CMK (cell line): ENCODE results near the gene TMX1.

ENCODE experiments used
- DNase-seq: peaks from one replicate; pipeline ENCODE4 v3.0.0-alpha.2; 2010; ENCODE audit warnings: low read depth

The TMX1 gene

GRCh38 chr14:51293149-51293911 lies 53.3 kb downstream of the TMX1 start:
- no peak for DNase-seq

- DNase-seq, result no peak
Measured at GRCh38 chr14:51293912-51294389, 53.9 kb downstream of the TMX1 start.

GRCh38 chr14:51294951-51295525 lies 55.0 kb downstream of the TMX1 start:
- no peak for DNase-seq

DNA sequence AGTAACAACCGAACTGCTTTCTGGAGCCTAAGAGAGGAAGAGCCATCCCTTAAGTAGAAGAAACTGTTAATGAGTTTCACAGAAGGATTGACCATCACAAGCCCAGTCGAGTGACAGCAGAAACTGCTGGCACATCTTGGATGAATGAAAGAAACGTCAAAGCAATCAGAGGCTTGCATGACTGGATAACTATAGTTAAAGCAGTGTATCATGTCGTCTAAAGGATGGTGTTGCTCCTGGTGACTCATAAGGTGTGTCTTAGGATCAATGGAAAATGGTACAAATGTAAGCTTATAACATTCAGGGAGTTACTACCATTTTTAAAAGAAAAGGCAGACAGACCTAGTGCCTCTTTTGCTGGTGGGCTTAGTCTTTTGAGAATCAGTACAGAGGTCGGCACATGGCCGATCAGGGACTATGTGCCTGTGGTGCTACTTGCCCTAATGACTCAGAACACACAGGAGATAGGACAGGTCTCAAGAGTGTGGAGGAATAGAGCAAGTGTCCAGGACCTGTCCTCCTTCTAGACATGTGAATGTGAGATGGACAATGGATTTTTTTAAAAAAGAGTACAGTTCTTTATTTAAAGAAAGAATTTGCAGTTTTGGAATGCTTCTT lies 55.7 kb downstream of the TMX1 start:
- DNase-seq, result no peak

GRCh38 chr14:51297066-51297465 lies 57.0 kb downstream of the TMX1 start:
- DNase-seq, result no peak

DNA sequence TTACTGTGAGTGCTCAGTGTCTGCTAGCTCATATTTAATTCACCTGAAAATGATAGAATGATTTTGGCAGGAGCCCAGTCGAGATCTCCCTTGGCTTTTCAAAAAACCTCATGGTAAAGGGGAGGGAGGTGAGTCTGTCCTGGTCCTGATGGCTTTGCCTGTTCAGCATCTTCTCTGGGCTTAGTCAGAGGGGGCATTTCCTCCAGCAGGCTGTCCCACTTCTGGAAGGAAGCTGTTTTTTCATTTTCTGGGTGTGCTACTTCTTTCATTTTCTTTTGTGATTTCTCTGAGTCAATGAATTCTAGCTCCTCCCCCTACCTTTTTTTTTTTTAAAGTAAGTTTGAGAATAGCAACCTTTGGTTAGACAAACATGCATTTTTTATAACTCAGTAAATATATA lies 58.8 kb downstream of the TMX1 start:
- DNase-seq, result no peak

GRCh38 chr14:51302295-51303030 lies 62.4 kb downstream of the TMX1 start:
- DNase-seq, result no peak

DNA sequence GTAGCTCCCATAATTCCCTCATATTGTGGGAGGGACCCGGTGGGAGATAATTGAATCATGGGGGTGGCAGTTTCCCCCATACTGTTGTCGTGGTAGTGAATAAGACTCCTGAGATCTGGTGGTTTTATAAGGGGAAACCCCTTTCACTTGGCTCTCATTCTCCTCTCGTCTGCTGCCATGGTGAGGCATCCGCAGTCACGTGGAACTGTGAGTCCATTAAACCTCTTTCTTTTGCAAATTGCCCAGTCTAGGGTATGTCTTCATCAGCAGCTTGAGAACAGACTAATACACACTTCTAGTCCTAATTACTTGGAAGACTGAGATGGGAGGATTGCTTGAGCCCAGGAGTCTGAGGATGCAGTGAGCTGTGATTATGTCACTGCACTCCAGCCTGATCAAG lies 64.4 kb downstream of the TMX1 start:
- DNase-seq, result no peak

GRCh38 chr14:51304941-51305340 lies 64.9 kb downstream of the TMX1 start:
- DNase-seq, result no peak

- DNase-seq, result no peak
Measured at GRCh38 chr14:51305751-51306150, 65.7 kb downstream of the TMX1 start.
